GM12892 (cell line): ENCODE data around the gene AGRN.

ENCODE experiments used
- POLR2A ChIP-seq: IDR thresholded peaks from 2 replicates; pipeline ENCODE4 v1.6.1; 2011; ENCODE audit warnings: low read depth, low read length, control low read depth
- POLR2AphosphoS5 ChIP-seq: IDR thresholded peaks from 2 replicates; pipeline ENCODE4 v1.6.1; 2011; ENCODE audit warnings: low read depth, low read length, control low read depth
- TAF1 ChIP-seq: IDR thresholded peaks from 2 replicates; pipeline ENCODE4 v1.6.1; 2011; ENCODE audit warnings: low read depth, mild to moderate bottlenecking, control low read depth, low read length, borderline replicate concordance

GRCh38 chr1:1088029-1088800 lies 68.3 kb downstream of the AGRN start:
- TF ChIP-seq POLR2A (no peak), TAF1 (no peak), POLR2AphosphoS5 (no peak)
